Liver (tissue), 3 donors: ENCODE measurements around the gene CRADD.

Source experiments
- GABPA ChIP-seq, 2 donors: IDR thresholded peaks in 1 of 2; conservative IDR thresholded peaks in 1 of 2; 2 replicates each; pipeline ENCODE4 v1.6.1; 2016; ENCODE audit warnings: antibody characterized with exemption in 2 of 2, mild to moderate bottlenecking in 1 of 2, moderate library complexity in 1 of 2
- HNF4A ChIP-seq, 2 donors: conservative IDR thresholded peaks; 2 replicates each; pipeline ENCODE4 v1.6.1; 2016; ENCODE audit warnings: antibody characterized with exemption in 2 of 2, mild to moderate bottlenecking in 2 of 2
- JUND ChIP-seq, 2 donors: IDR thresholded peaks; 2 replicates each; pipeline ENCODE4 v1.6.1; 2016; ENCODE audit warnings: antibody characterized with exemption in 2 of 2
- SP1 ChIP-seq: IDR thresholded peaks from 2 replicates; pipeline ENCODE4 v1.6.1; 2018; ENCODE audit warnings: antibody characterized with exemption, mild to moderate bottlenecking
- TAF1 ChIP-seq: conservative IDR thresholded peaks from 2 replicates; pipeline ENCODE4 v1.6.1; 2016; ENCODE audit warnings: antibody characterized with exemption, mild to moderate bottlenecking
- YY1 ChIP-seq: IDR thresholded peaks from 2 replicates; pipeline ENCODE4 v1.6.1; 2016; ENCODE audit warnings: antibody characterized with exemption, mild to moderate bottlenecking
- ZBTB33 ChIP-seq: IDR thresholded peaks from 2 replicates; pipeline ENCODE4 v1.6.1; 2016; ENCODE audit warnings: antibody characterized with exemption
- TF ChIP-seq, protein P1 (sequence below): IDR thresholded peaks from 2 replicates; pipeline ENCODE4 v1.6.1; 2016; ENCODE audit warnings: antibody characterized with exemption, mild to moderate bottlenecking
- TF ChIP-seq, protein P2 (sequence below): fragments of 150-350 bp; IDR thresholded peaks from 2 replicates; pipeline ENCODE4 v1.5.1; 2017; ENCODE audit warnings: improper control_type of control experiment, low read depth, low read length; ENCODE audit not compliant: missing input control
- donor health status: healthy.
- donor health status: healthy.

- TF ChIP-seq, protein P1, sequence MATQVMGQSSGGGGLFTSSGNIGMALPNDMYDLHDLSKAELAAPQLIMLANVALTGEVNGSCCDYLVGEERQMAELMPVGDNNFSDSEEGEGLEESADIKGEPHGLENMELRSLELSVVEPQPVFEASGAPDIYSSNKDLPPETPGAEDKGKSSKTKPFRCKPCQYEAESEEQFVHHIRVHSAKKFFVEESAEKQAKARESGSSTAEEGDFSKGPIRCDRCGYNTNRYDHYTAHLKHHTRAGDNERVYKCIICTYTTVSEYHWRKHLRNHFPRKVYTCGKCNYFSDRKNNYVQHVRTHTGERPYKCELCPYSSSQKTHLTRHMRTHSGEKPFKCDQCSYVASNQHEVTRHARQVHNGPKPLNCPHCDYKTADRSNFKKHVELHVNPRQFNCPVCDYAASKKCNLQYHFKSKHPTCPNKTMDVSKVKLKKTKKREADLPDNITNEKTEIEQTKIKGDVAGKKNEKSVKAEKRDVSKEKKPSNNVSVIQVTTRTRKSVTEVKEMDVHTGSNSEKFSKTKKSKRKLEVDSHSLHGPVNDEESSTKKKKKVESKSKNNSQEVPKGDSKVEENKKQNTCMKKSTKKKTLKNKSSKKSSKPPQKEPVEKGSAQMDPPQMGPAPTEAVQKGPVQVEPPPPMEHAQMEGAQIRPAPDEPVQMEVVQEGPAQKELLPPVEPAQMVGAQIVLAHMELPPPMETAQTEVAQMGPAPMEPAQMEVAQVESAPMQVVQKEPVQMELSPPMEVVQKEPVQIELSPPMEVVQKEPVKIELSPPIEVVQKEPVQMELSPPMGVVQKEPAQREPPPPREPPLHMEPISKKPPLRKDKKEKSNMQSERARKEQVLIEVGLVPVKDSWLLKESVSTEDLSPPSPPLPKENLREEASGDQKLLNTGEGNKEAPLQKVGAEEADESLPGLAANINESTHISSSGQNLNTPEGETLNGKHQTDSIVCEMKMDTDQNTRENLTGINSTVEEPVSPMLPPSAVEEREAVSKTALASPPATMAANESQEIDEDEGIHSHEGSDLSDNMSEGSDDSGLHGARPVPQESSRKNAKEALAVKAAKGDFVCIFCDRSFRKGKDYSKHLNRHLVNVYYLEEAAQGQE = no peak
- TF ChIP-seq JUND (IDR thresholded peaks at IDR 0.05) (no peak), SP1 (no peak), GABPA (IDR thresholded peaks at IDR 0.05 in 1 of 2, conservative IDR thresholded peaks at IDR 0.05 in 1 of 2) (no peak), TAF1 (no peak), HNF4A (conservative IDR thresholded peaks at IDR 0.05) (no peak), YY1 (no peak), ZBTB33 (no peak)
- TF ChIP-seq, protein P2, sequence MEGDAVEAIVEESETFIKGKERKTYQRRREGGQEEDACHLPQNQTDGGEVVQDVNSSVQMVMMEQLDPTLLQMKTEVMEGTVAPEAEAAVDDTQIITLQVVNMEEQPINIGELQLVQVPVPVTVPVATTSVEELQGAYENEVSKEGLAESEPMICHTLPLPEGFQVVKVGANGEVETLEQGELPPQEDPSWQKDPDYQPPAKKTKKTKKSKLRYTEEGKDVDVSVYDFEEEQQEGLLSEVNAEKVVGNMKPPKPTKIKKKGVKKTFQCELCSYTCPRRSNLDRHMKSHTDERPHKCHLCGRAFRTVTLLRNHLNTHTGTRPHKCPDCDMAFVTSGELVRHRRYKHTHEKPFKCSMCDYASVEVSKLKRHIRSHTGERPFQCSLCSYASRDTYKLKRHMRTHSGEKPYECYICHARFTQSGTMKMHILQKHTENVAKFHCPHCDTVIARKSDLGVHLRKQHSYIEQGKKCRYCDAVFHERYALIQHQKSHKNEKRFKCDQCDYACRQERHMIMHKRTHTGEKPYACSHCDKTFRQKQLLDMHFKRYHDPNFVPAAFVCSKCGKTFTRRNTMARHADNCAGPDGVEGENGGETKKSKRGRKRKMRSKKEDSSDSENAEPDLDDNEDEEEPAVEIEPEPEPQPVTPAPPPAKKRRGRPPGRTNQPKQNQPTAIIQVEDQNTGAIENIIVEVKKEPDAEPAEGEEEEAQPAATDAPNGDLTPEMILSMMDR = no peak
Measured at GRCh38 chr12:93911396-93911795, 234.2 kb downstream of the CRADD start.
